ELF-1 (cell line): Measurements from ENCODE around the gene WIPI1.

Experiments
- DNase-seq: peaks from one replicate; pipeline ENCODE4 v3.0.0-alpha.2; 2016; ENCODE audit warnings: low read depth, low spot score

The WIPI1 gene

GRCh38 chr17:68439656-68440290, 17.5 kb downstream of the WIPI1 start:
- DNase-seq = no peak

GRCh38 chr17:68437979-68438822, 19.1 kb downstream of the WIPI1 start:
- no peak for DNase-seq

DNA sequence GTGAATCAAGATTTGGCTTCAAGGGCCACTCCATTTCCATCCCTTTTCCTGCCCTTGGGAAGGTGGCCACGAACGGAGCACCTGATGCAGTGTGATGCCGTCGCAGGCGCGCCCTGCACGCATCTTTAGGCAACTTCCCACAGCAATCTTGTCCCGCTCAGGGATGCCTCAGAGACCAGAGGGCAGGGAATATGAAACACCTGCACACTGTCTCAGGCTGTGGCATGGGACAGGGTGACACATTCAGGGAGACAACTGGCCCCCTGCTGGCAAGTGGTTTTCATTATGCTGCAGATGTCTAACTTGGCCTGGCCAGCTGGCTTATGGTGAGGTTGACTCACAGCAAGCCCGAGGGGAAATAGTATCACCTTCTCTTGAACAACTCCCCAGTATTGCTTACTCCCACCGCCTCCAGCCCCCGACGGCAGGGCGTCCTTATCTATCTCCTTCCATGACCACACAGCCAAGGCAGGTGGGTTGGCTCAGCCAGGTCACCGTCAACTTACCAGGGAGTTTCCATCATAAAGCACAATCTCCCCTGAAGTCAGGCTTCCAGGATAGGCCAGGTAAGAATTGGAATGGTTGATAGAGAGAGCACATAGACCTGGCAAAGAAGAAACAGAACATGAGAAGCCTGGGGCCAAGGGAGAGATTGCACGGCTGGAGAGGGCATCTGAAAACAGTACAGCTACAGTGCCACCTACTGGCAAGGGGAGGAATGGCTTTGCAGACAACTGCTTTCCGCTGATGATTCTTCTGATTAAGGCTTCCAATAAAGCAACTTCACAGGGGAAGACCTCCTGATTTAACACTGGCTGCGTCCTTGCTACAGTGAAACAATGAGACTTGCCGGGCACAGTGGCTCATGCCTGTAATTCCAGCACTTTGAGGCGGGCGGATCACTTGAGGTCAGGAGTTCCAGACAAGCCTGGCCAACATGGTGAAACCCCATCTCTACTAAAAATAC, 21.1 kb downstream of the WIPI1 start:
- DNase-seq = peak; percentile 88

DNA sequence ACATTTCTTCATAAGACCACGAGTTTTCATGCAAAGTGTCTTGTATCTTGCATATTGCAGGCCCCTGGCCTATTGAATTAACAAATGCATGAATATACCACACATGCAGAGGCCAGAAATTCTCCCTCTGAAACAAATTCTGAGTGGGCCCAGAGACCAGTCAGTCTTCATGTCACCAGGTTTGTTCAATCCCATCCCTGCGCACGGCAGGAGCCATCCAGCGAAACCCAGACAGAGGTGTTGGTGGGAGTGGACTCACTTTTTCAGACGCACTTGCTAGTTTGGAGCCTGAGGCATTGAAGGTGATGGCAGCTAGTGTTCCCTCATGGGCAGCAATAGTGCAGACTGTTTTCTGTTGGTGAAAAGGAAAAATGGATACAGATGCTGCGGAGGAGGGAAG, 21.9 kb downstream of the WIPI1 start:
- no peak for DNase-seq

DNA sequence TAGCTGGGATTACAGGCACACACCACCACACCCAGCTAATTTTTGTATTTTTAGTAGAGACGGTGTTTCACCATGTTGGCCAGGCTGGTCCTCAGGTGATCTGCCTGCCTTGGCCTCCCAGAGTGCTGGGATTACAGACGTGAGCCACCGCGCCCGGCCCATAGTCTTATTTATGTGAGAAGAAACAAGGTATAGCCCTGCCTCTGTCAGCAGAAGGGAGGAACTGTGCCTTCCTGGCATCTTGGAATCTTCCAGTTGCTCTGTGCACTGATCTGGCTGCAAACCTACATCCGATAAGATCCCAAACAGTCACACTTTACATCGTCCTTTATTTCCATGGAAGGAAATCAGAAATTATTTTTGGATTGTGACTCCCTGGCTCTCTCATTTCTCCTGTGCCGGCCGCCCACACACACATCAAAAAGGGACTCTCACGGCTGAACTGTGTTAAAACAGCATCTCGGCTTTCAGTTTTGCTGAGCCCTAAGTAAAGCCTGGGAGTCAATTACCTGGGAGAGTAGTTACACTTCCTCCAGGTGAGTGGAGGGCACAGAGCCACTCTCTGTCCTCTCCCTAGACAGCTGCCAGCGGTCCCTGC, 23.3 kb downstream of the WIPI1 start:
- no peak for DNase-seq

GRCh38 chr17:68433211-68433610, 24.1 kb downstream of the WIPI1 start:
- DNase-seq = no peak

- no peak for DNase-seq
Measured at GRCh38 chr17:68432086-68432864, 25.0 kb downstream of the WIPI1 start.

DNA sequence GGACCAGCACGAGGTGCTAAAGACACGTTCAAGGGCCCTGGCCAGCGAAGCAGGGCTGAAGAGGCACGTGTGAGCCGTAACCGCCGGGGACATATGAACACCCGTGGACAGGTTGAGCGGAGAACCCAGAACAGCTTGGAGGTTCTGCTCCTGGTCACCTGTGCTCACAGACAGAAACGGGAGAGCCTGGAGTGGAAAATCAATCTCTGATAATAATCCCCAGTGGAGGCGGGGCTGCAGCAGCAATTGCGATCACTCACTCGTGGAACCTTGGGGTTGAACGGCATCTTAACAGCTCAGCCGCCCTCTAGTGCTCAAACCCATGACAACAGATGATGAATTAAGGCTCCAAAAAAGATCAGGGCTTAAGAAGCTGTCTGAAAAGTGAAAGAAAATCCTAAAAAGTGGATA, 25.6 kb downstream of the WIPI1 start:
- no peak for DNase-seq

GRCh38 chr17:68431045-68431608, 26.2 kb downstream of the WIPI1 start:
- no peak for DNase-seq

GRCh38 chr17:68429881-68430280, 27.4 kb downstream of the WIPI1 start:
- no peak for DNase-seq

DNA sequence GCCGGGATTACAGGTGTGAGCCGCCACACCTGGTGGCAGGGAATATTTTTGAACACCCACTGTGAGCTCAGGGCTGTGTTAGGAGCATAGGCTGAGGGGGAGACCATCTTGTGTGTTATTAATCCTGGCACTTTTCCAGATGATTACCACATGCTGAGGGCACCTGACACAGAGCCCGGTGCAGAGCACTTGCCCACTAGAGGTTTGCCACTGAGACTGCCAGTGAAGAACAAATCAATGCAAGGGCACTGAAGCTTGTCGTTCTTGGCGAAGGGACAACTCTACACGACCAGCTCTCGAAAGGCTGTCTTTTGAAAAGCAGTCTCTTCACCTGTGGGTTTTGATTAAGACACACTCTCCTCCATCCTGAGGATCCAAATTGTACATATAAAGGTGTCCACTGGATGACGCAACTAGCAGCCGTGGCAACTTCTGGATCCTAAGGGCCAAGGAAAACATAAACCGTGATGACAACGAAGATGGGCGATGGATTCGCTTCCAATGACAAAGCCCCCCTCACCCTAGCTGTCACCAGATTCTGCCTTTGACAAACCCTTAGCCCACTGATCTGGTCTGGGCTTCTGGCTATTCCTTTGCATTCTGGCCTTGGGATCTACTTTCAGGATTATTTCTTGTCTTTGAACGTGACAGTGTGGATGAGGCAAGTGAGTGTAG, 28.7 kb downstream of the WIPI1 start:
- no peak for DNase-seq

DNA sequence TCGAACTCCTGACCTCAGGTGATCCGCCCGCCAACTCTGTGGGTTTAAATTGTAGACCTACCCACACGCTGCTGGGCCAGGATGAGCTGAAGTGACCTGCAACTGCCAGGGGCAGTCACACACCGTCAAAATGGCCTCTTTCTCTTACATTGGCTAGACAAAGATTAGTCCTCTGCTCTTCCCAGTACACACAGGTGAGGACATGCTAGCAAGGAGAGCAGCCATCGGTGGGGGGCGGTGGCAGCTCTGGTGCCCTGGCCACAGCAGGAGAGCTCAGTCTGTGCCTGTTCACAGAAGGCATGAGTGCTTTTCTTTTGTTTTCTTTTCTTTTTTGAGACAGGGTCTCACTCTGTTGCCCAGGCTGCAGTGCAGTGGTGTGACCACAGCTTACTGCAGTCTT, 29.7 kb downstream of the WIPI1 start:
- no peak for DNase-seq

DNA sequence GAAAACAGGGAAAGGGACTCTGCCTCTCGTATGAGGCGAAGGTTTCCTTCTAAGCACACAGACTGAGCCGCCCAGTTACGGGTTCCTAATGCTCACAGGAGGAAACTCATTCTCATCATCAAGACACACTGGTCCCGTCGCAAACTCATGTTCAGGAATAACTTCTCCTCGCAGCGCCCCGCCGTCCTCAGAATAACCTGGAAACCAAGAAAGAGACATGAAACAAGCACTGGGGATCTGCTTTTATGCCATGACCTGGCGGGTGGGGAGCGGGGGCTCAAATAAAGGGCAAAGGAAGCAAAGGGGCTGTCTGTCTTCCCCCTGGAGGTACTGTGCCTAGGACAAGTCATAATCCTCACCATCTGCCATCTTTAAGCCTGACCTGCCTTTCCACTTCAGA, 31.3 kb downstream of the WIPI1 start:
- no peak for DNase-seq

DNA sequence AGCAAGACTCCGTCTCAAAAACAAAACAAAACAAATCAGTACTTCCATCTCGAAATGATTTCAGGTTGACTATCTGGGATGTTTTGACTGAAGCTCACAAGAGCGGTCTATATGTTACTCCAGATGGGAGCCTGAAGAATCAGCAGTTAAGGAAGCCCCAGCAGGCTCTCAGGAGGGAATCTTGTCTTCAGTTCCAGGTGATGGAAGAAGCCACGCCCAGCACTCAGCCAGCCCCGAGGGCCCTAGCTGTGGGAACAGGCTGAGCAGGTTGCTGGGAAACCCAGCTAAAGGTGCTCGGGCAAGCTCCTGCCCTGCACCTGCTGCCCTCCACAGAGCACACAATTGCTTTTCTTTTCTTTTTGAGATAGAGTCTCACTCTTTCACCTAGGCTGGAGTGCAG, 32.4 kb downstream of the WIPI1 start:
- DNase-seq = peak; percentile 92

DNA sequence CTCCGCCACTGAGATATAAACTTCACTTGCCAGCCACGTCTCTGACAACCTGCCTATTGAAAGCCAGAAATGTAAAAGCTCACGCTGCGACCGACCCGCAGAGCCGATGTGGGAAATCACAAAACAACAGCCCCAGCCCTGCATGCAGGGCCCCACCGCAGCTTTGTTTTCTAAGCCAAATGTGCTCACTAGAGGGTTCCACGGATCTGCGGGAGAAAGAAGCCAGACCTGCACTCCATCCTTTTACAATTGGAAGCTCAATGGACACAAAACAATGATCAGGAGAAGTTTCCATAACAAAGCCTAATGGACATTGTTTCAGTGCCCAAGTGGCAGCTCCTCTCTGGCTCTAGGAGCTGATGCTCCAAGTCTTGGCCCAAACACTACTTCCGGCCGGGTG, 33.1 kb downstream of the WIPI1 start:
- peak; percentile 41 for DNase-seq

DNA sequence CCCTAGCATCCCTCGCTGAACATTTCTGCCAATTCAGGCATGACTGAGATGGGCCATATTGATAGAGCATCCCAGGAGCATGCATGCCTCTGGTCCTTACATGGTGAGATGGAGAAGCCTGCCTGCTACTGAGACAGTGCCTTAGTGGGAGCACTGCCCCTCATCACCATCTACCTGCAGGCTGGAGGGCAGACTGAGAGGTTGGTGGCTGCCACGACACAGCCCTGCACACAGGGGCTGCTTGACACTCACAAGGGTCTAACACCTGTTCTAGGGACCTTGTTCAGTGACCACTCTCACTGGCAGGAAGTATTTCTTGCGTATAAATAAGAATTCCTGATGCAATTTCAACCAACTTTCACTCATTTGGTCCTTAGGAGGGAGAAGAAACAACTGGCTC, 34.0 kb downstream of the WIPI1 start:
- no peak for DNase-seq

DNA sequence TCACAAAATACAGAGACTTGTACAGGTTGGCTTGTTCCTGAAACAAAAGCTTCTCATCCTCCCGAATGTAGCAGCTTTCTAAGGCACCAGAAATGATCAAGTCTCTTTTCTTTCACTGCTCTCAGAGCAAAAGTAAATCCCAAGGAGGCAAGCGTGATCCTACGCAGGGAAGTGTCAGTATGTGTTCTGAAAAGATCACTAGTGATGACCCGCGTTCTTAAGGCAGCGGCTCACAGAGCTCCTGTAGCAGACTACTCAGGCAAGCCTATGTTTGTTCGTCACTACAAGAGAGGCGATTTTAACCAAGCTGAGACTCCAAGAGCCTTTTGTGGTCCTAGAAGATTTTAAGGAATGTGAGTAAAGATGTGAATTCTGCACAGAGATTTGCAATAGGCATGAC, 34.5 kb downstream of the WIPI1 start:
- DNase-seq = no peak

DNA sequence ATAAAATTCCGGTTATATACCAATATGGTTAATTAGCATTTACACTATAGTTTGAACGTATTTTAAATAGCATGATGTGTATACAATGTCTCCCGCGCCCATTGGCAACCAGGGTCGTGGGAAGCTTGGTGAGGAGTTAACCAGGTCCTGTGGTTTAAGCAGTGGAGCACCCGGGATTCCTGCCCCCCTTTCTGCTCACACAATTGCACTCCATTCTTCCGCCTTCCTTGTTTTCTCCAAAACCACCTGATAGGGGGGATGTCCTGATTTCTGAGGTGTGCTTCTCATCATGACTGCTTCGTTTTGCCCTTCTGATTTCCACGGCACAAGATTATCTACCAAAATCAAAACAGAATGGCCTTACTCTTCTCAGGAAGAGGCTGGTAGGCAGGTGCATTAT, 35.8 kb downstream of the WIPI1 start:
- DNase-seq = no peak

- no peak for DNase-seq
Measured at GRCh38 chr17:68420065-68420464, 37.2 kb downstream of the WIPI1 start.

DNA sequence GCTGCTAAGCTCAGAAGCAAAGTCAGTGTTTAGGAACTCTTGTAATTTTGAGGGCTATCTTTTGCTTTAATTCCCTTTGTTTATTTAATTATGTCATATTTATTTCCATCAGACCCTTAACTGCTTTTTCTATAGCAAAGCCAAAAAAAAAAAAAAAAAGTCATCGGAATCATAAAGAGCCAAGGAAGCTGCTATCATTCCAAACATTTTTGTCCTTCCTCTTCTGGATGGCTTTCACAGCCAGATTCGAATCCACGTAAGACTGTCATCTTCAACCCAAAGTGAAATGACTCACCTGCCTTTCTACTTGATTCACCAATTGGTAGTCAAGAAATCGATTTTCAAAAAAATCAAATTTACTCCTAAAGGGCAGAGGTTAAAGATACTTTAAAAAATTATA, 38.4 kb downstream of the WIPI1 start:
- DNase-seq = no peak
